Sigmoid colon (tissue), 4 donors: ENCODE measurements around the gene GNAQ.

ENCODE experiments used
- CTCF ChIP-seq, 4 experiments: fragments of 450-650 bp in 3 of 4; fragments of 200-600 bp in 1 of 4; IDR thresholded peaks; one replicate each; pipeline ENCODE4 v1.5.1; 2016 to 2019; ENCODE audit warnings: antibody characterized with exemption in 4 of 4, mild to moderate bottlenecking in 3 of 4, moderate library complexity in 2 of 4
- POLR2AphosphoS5 ChIP-seq, 4 donors: sonication (generic); formaldehyde crosslinking; IDR thresholded peaks; one replicate each; pipeline ENCODE4 v1.6.1; 2017; ENCODE audit warnings: antibody characterized with exemption in 4 of 4

- TF ChIP-seq POLR2AphosphoS5 (IDR thresholded peaks at IDR 0.05), result no peak
- no peak for TF ChIP-seq CTCF (IDR thresholded peaks at IDR 0.05)
These were observed 124.0 kb downstream of the GNAQ start for GRCh38 chr9:77907585-77907984.
